Measurements from ENCODE around the gene TTC39B.

DNA sequence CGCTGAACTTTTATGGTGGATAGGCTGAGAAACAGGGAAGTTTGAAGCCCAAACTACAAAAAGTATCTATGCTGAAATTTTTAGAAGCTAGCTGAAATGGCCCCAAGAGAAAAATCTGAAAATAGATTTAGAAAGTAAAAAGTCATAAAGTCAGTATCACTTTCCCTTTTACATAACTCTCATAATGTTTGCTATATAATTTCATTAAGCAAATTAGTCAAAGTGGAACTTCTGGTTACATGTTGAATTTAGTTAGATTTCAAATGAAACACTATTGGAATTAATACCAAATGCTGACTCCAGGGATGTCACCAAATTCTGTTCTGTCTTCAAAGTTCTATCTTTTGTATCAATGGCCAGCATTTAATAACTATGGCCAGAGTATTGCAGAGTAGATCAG lies 126.9 kb downstream of the TTC39B start:
- TF ChIP-seq ZNF274 (IDR thresholded peaks at IDR 0.05; ENCODE audit: low read depth, low read length) (no peak), POLR2A (IDR thresholded peaks at IDR 0.05; ENCODE audit: borderline replicate concordance, extremely low read depth, insufficient read depth, insufficient read length) (no peak), JUND (IDR thresholded peaks at IDR 0.05) (no peak)
- TF ChIP-seq, protein P1, sequence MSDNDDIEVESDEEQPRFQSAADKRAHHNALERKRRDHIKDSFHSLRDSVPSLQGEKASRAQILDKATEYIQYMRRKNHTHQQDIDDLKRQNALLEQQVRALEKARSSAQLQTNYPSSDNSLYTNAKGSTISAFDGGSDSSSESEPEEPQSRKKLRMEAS (IDR thresholded peaks at IDR 0.05) = no peak
- TF ChIP-seq, protein P2, sequence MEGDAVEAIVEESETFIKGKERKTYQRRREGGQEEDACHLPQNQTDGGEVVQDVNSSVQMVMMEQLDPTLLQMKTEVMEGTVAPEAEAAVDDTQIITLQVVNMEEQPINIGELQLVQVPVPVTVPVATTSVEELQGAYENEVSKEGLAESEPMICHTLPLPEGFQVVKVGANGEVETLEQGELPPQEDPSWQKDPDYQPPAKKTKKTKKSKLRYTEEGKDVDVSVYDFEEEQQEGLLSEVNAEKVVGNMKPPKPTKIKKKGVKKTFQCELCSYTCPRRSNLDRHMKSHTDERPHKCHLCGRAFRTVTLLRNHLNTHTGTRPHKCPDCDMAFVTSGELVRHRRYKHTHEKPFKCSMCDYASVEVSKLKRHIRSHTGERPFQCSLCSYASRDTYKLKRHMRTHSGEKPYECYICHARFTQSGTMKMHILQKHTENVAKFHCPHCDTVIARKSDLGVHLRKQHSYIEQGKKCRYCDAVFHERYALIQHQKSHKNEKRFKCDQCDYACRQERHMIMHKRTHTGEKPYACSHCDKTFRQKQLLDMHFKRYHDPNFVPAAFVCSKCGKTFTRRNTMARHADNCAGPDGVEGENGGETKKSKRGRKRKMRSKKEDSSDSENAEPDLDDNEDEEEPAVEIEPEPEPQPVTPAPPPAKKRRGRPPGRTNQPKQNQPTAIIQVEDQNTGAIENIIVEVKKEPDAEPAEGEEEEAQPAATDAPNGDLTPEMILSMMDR (IDR thresholded peaks at IDR 0.05 in 2 of 3, conservative IDR thresholded peaks at IDR 0.05 in 1 of 3; ENCODE audit: borderline replicate concordance in 1 of 3, insufficient read depth in 1 of 3, low read depth in 2 of 3, low read length in 2 of 3) = no peak
